Neuronal stem cell (in vitro differentiated cells): ENCODE measurements around the gene AHR.

ENCODE experiments used
- DNase-seq: peaks from one replicate; pipeline ENCODE4 v3.0.0-alpha.2; 2013; ENCODE audit warnings: low spot score
- H2AFZ ChIP-seq: one replicate; pipeline ENCODE4 v1.6.1; 2013; ENCODE audit warnings: mild to moderate bottlenecking, low read length, inconsistent platforms
- H2AK5ac ChIP-seq: 2 replicates; pipeline ENCODE4 v1.6.1; 2013; ENCODE audit warnings: low read depth, mild to moderate bottlenecking, inconsistent platforms, low read length, moderate library complexity, mixed read lengths
- H2BK120ac ChIP-seq: 2 replicates; pipeline ENCODE4 v1.6.1; 2013; ENCODE audit warnings: low read depth, mild to moderate bottlenecking, inconsistent platforms, low read length, moderate library complexity, mixed read lengths
- H2BK12ac ChIP-seq: one replicate; pipeline ENCODE4 v1.6.1; 2013; ENCODE audit warnings: low read length, inconsistent platforms
- H2BK15ac ChIP-seq: 2 replicates; pipeline ENCODE4 v1.6.1; 2013; ENCODE audit warnings: mild to moderate bottlenecking, low read length, inconsistent platforms, mixed read lengths
- H2BK5ac ChIP-seq: one replicate; pipeline ENCODE4 v1.6.1; 2013; ENCODE audit warnings: inconsistent platforms, mild to moderate bottlenecking, low read length, moderate library complexity
- H3K14ac ChIP-seq: one replicate; pipeline ENCODE4 v1.6.1; 2013; ENCODE audit warnings: low read length, inconsistent platforms
- H3K18ac ChIP-seq: 2 replicates; pipeline ENCODE4 v1.6.1; 2013; ENCODE audit warnings: low read length, inconsistent platforms
- H3K23ac ChIP-seq: 2 replicates; pipeline ENCODE4 v1.6.1; 2013; ENCODE audit warnings: low read depth, mild to moderate bottlenecking, mixed read lengths, low read length, inconsistent platforms; ENCODE audit not compliant: poor library complexity
- H3K27ac ChIP-seq: replicated peaks from 3 replicates; pipeline ENCODE4 v1.5.1; 2013; ENCODE audit warnings: low read length, inconsistent platforms
- H3K27me3 ChIP-seq, 3 experiments: 2 replicates each; pipeline ENCODE4 v1.6.1; 2013; ENCODE audit warnings: low read length in 3 of 3, mild to moderate bottlenecking in 2 of 3, inconsistent platforms in 1 of 3, low read depth in 1 of 3, mixed read lengths in 1 of 3, moderate library complexity in 1 of 3; ENCODE audit not compliant: control insufficient read depth in 3 of 3, insufficient read depth in 3 of 3
- H3K36me3 ChIP-seq, 2 donors: replicated peaks in 1 of 2; 2 replicates each; pipeline ENCODE4 v1.6.1; 2013; ENCODE audit warnings: low read length in 2 of 2; ENCODE audit not compliant: control insufficient read depth in 2 of 2, insufficient read depth in 2 of 2
- H3K4ac ChIP-seq: 2 replicates; pipeline ENCODE4 v1.6.1; 2013; ENCODE audit warnings: inconsistent platforms, mild to moderate bottlenecking, low read length, moderate library complexity
- H3K4me1 ChIP-seq, 2 donors: 1 replicate in 1 of 2; 2 replicates in 1 of 2; pipeline ENCODE4 v1.6.1; 2013; ENCODE audit warnings: low read length in 2 of 2, low read depth in 1 of 2; ENCODE audit not compliant: control insufficient read depth in 2 of 2, insufficient read depth in 1 of 2
- H3K4me2 ChIP-seq: one replicate; pipeline ENCODE4 v1.6.1; 2013; ENCODE audit warnings: mild to moderate bottlenecking, low read length, inconsistent platforms; ENCODE audit not compliant: insufficient read depth, poor library complexity, severe bottlenecking
- H3K4me3 ChIP-seq, 2 donors: 2 replicates each; pipeline ENCODE4 v1.5.1; 2013; ENCODE audit warnings: low read length in 2 of 2, mild to moderate bottlenecking in 2 of 2, inconsistent platforms in 1 of 2, moderate library complexity in 1 of 2
- H3K79me1 ChIP-seq: one replicate; pipeline ENCODE4 v1.6.1; 2013; ENCODE audit warnings: low read depth, mild to moderate bottlenecking, inconsistent platforms, low read length, moderate library complexity
- H3K9ac ChIP-seq: one replicate; pipeline ENCODE4 v1.6.1; 2013; ENCODE audit warnings: mild to moderate bottlenecking, low read depth, low read length, inconsistent platforms; ENCODE audit not compliant: poor library complexity
- H3K9me3 ChIP-seq, 2 donors: replicated peaks in 1 of 2; 2 replicates each; pipeline versions ENCODE3 to v1.6.1; 2013; ENCODE audit warnings: low read length in 2 of 2, mild to moderate bottlenecking in 2 of 2, inconsistent platforms in 1 of 2, low read depth in 1 of 2, mixed read lengths in 1 of 2, moderate library complexity in 1 of 2; ENCODE audit not compliant: control insufficient read depth in 2 of 2, insufficient read depth in 1 of 2
- H4K8ac ChIP-seq: one replicate; pipeline ENCODE4 v1.6.1; 2013; ENCODE audit warnings: low read depth, mild to moderate bottlenecking, inconsistent platforms, low read length, moderate library complexity
- H4K91ac ChIP-seq: one replicate; pipeline ENCODE4 v1.6.1; 2013; ENCODE audit warnings: low read length, low read depth, mild to moderate bottlenecking, inconsistent platforms; ENCODE audit not compliant: poor library complexity
- WGBS, 2 donors: extraction: QIAGEN DNeasy Blood & Tissue Kit; methylation state at CpG; one replicate each; pipeline ENCODE4 v1.1.7; 2013; ENCODE audit warnings: missing lambda C conversion rate in 2 of 2, mixed read lengths in 1 of 2; ENCODE audit not compliant: insufficient read length in 2 of 2, insufficient replicate concordance in 1 of 2; ENCODE audit errors: extremely low coverage in 2 of 2; 5-methylcytosine and 5-hydroxymethylcytosine counted together

The AHR gene

DNA sequence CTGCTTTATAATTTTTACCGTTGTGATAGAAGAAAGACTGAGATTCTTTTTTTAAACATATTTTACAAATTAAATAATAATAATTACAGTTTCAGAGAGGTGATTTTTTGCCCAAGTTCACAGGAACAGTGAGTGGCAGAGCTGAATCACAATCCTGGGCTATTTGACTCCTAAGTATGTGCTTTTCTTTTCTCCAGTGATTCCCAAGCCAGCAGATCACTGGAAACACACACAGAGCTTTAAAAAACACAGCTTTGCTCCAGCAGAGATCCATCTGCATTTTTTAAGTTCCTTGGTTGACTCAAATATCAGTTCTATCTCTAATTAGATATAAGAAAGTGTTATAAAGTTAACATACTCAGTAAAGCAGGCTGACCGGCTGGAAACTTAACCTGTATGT, 69.0 kb downstream of the AHR start:
- Histone ChIP-seq H4K8ac (no peak overlapping the region), H3K4me3 (no peak overlapping the region), H3K14ac (no peak overlapping the region), H4K91ac (no peak overlapping the region), H3K4me1 (peaks cover 2 to 4% of the 10 kb centered on the region in 2 donors), H3K79me1 (no peaks in the 10 kb centered on the region), H2AK5ac (no peak overlapping the region), H3K4ac (no peak overlapping the region), H3K36me3 (peaks cover 0 to 1% of the 10 kb centered on the region in 2 donors), H2BK15ac (no peak overlapping the region), H3K9ac (no peak overlapping the region), H2BK12ac (no peak overlapping the region), H3K23ac (no peak overlapping the region), H3K27ac (no peak overlapping the region), H3K9me3 (no peaks in the 10 kb centered on the region), H3K27me3 (no peaks in the 10 kb centered on the region), H3K18ac (no peak overlapping the region), H2BK5ac (no peak overlapping the region), H2AFZ (no peak overlapping the region), H2BK120ac (no peak overlapping the region), H3K4me2 (no peak overlapping the region)
- DNase-seq = no peak
- WGBS, 2 donors = no CpG with 5 or more reads among the region's 2 CpGs

DNA sequence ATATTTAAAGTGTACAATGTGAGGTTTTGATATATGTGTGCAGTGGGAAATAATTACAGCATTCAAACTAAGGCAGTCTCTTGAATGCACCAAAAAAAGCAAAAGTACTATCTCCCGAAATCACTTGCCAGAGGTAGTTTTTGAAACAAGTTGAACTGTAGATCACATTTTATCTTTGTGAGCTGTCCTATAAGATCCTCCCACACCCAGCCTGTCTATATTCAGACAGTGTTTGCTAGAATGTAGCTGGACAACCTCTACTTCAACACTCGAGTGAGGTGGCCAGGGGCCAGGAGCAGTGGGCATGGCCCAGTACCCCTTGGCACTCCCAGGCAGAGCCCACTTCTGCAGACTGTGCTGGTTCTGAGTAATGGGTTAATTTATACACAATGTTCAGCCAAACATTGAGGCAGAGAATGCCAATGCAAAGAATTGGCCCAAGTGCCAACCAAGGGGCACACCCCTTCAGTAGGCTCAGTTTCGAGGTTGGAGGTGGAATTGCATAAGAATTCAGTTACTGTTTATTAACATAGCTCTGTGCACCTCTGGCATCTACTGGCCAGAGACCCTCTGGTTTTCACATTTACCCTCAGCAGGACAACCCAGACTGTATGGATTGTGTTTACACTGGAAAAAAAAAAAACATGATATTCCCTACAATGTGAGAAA, 70.5 kb downstream of the AHR start:
- no peak overlapping the region for H4K91ac ChIP-seq
- H2BK15ac ChIP-seq = no peak overlapping the region
- H3K27ac ChIP-seq = no peak overlapping the region
- H4K8ac ChIP-seq = no peak overlapping the region
- no peak for DNase-seq
- no peaks in the 10 kb centered on the region for H3K79me1 ChIP-seq
- H3K4me3 ChIP-seq = no peak overlapping the region
- no peak overlapping the region for H3K9ac ChIP-seq
- H2BK12ac ChIP-seq = no peak overlapping the region
- no peaks in the 10 kb centered on the region for H3K27me3 ChIP-seq
- H3K36me3 ChIP-seq = no peaks in the 10 kb centered on the region
- no peak overlapping the region for H3K4me2 ChIP-seq
- H2AFZ ChIP-seq = no peak overlapping the region
- H2BK5ac ChIP-seq = no peak overlapping the region
- peaks cover 2 to 4% of the 10 kb centered on the region in 2 donors for H3K4me1 ChIP-seq
- no CpG with 5 or more reads among the region's 3 CpGs for WGBS, 2 donors
- H3K14ac ChIP-seq = no peak overlapping the region
- no peak overlapping the region for H2AK5ac ChIP-seq
- H3K4ac ChIP-seq = no peak overlapping the region
- H3K9me3 ChIP-seq = no peaks in the 10 kb centered on the region
- H3K18ac ChIP-seq = no peak overlapping the region
- no peak overlapping the region for H2BK120ac ChIP-seq
- H3K23ac ChIP-seq = no peak overlapping the region

DNA sequence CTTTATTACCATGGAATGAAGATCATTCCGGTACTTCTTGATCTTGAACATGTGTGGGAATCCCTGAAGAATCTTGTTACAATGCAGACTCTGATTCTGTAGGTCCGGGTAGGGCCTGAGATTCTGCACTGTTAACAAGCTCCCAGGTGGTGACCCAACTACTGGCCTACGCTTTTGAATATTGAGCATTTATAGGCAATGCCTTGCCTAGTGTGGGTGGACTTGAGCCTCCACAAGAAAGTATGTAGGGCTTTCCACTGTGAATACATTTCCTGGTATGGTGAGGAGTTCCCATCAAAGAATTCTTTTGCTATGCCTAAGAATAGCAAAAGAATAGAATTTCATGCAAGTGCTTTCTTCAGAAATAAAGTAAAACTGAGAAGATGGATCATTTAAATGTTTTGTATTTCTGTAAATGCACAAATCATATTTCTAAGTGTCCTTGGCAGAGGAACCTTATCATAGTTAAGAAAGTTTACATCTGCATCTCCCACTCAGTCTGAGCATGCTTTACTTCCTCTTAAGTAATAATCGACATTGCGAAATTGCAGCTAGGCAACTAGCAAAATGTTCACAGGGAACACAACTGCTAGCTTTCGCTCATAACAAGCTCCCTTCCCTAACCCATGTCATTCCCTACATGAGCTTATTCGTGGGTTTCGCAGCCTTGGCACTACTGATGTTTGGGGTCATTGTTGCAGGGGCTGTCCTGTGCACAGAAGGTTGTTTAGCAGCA, 71.4 kb downstream of the AHR start:
- Histone ChIP-seq H2AFZ (no peak overlapping the region), H2BK120ac (no peak overlapping the region), H2AK5ac (no peak overlapping the region), H3K18ac (no peak overlapping the region), H3K36me3 (no peaks in the 10 kb centered on the region), H3K4me2 (no peak overlapping the region), H3K4me1 (peaks cover 2 to 4% of the 10 kb centered on the region in 2 donors), H2BK5ac (no peak overlapping the region), H3K9ac (no peak overlapping the region), H3K27ac (no peak overlapping the region), H3K27me3 (no peaks in the 10 kb centered on the region), H3K4ac (no peak overlapping the region), H3K14ac (no peak overlapping the region), H2BK15ac (no peak overlapping the region), H3K23ac (no peak overlapping the region), H3K4me3 (no peak overlapping the region), H3K9me3 (no peaks in the 10 kb centered on the region), H4K91ac (no peak overlapping the region), H4K8ac (no peak overlapping the region), H3K79me1 (no peaks in the 10 kb centered on the region), H2BK12ac (no peak overlapping the region)
- DNase-seq = no peak
- no CpG with 5 or more reads among the region's 8 CpGs for WGBS, 2 donors

DNA sequence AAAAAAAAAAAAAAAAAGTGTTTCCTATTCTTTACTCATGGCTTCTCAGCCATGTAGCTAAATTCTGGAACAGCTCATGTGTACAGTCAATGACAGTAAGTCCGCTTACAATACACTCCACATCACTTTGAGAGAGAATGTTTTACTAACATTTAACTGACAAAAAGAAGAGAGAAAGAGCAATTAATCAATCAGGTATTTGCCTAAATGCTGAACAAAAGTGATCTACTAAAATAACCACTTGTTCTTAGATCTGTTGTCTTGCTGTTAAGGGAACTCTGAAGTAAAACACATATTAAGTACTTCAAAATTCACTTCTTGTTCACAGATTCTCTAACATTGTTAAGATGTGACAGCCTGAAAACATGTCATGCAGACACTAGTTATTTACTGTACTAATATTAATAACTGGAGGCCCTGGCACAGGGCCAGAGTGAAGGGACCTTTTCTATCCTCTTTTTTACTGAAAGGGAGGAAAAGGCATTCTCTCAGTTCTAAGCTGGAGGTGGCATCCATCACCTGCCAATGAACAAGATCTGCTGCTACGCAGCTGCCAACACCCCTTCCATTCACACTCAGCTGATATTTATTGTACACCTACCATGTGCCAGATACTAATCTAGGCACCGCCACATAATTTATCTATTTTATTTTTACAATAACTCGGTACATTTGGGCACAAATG, 72.6 kb downstream of the AHR start:
- H3K4me2 ChIP-seq = no peak overlapping the region
- no CpG with 5 or more reads among the region's 4 CpGs for WGBS, 2 donors
- no peak overlapping the region for H3K14ac ChIP-seq
- H2BK5ac ChIP-seq = no peak overlapping the region
- no peak overlapping the region for H3K9ac ChIP-seq
- H2BK15ac ChIP-seq = no peak overlapping the region
- no peak overlapping the region for H3K4me3 ChIP-seq
- H4K8ac ChIP-seq = no peak overlapping the region
- DNase-seq = no peak
- H2BK12ac ChIP-seq = no peak overlapping the region
- H3K9me3 ChIP-seq = no peaks in the 10 kb centered on the region
- H2AK5ac ChIP-seq = no peak overlapping the region
- no peaks in the 10 kb centered on the region for H3K36me3 ChIP-seq
- H3K4me1 ChIP-seq = peaks cover 2 to 4% of the 10 kb centered on the region in 2 donors
- H2BK120ac ChIP-seq = no peak overlapping the region
- no peak overlapping the region for H2AFZ ChIP-seq
- H3K79me1 ChIP-seq = no peaks in the 10 kb centered on the region
- H3K27ac ChIP-seq = no peak overlapping the region
- no peaks in the 10 kb centered on the region for H3K27me3 ChIP-seq
- no peak overlapping the region for H3K4ac ChIP-seq
- no peak overlapping the region for H4K91ac ChIP-seq
- no peak overlapping the region for H3K18ac ChIP-seq
- no peak overlapping the region for H3K23ac ChIP-seq
